HG02938 (cell line): ENCODE measurements around the gene TP53I11.

ENCODE experiments used
- ATAC-seq: cut with Tn5 transposase; IDR thresholded peaks from one replicate; pipeline ENCODE4 v1.9.1; 2021; ENCODE audit warnings: mild to moderate bottlenecking, moderate library complexity; ENCODE audit not compliant: unreplicated experiment

TP53I11 gene

GRCh38 chr11:44959064-44959463 is 8.4 kb upstream of the TP53I11 start:
- ATAC-seq = no peak

GRCh38 chr11:44957776-44958564 is 7.3 kb upstream of the TP53I11 start:
- ATAC-seq = no peak

GRCh38 chr11:44957040-44957515 is 6.4 kb upstream of the TP53I11 start:
- ATAC-seq = no peak

- no peak for ATAC-seq
These were observed 4.5 kb upstream of the TP53I11 start for GRCh38 chr11:44955015-44955738.

GRCh38 chr11:44954051-44954906 is 3.6 kb upstream of the TP53I11 start:
- no peak for ATAC-seq

GRCh38 chr11:44952500-44953260 is 2.0 kb upstream of the TP53I11 start:
- ATAC-seq = no peak

- no peak for ATAC-seq
These were observed 1.4 kb upstream of the TP53I11 start for GRCh38 chr11:44952082-44952481.

GRCh38 chr11:44950031-44950624 is 555 bp downstream of the TP53I11 start:
- no peak for ATAC-seq

- no peak for ATAC-seq
These were observed 1.3 kb downstream of the TP53I11 start for GRCh38 chr11:44949160-44950030.

GRCh38 chr11:44948155-44948554 is 2.5 kb downstream of the TP53I11 start:
- no peak for ATAC-seq

GRCh38 chr11:44947114-44947513 is 3.6 kb downstream of the TP53I11 start:
- no peak for ATAC-seq

GRCh38 chr11:44946263-44946662 is 4.4 kb downstream of the TP53I11 start:
- ATAC-seq = no peak

GRCh38 chr11:44945666-44946065 is 5.0 kb downstream of the TP53I11 start:
- no peak for ATAC-seq

GRCh38 chr11:44944853-44945235 is 5.8 kb downstream of the TP53I11 start:
- ATAC-seq = no peak

GRCh38 chr11:44944181-44944852 is 6.4 kb downstream of the TP53I11 start:
- no peak for ATAC-seq

- no peak for ATAC-seq
These were observed 7.0 kb downstream of the TP53I11 start for GRCh38 chr11:44943696-44944095.

GRCh38 chr11:44943118-44943517 is 7.6 kb downstream of the TP53I11 start:
- ATAC-seq = no peak
